Smooth muscle cell (in vitro differentiated cells): ENCODE measurements around the gene RPLP2. TPM values are rescaled to one million over a fixed set of nuclear protein-coding genes. Genes with fewer than 3 reads are reported as not detected.
A peak's percentile ranks its signal among the peaks of the same experiment; 100 is the strongest.

Experiments
- DNase-seq: peaks from one replicate; lab custom pipeline; 2025; ENCODE audit not compliant: unreplicated experiment; lab: John Stamatoyannopoulos, UW
- H2AFZ ChIP-seq: fragments of 200-600 bp; sonication (generic); 2 replicates; pipeline ENCODE4 v1.6.0; 2016; ENCODE audit warnings: antibody characterized with exemption, low read depth, mild to moderate bottlenecking
- H3F3A ChIP-seq: fragments of 200-600 bp; sonication (generic); 2 replicates; pipeline ENCODE4 v1.6.0; 2017; ENCODE audit warnings: antibody characterized with exemption, low read depth
- H3K27ac ChIP-seq: fragments of 200-600 bp; sonication (generic); 2 replicates; pipeline ENCODE4 v1.5.1; 2016; ENCODE audit warnings: low read depth, mild to moderate bottlenecking
- H3K27me3 ChIP-seq: fragments of 200-600 bp; sonication (generic); 2 replicates; pipeline ENCODE4 v1.6.1; 2016; ENCODE audit warnings: low read depth, mild to moderate bottlenecking
- H3K36me3 ChIP-seq: fragments of 200-600 bp; sonication (generic); 2 replicates; pipeline ENCODE4 v1.5.1; 2016; ENCODE audit warnings: low read depth
- H3K4me1 ChIP-seq: fragments of 200-600 bp; sonication (generic); 2 replicates; pipeline ENCODE4 v1.5.1; 2016; ENCODE audit warnings: low read depth
- H3K4me2 ChIP-seq: fragments of 200-600 bp; sonication (generic); 2 replicates; pipeline ENCODE4 v1.6.0; 2016; ENCODE audit warnings: mild to moderate bottlenecking
- H3K4me3 ChIP-seq: fragments of 200-600 bp; sonication (generic); 2 replicates; pipeline ENCODE4 v1.5.1; 2016; ENCODE audit warnings: mild to moderate bottlenecking
- H3K79me2 ChIP-seq: fragments of 200-600 bp; sonication (generic); 2 replicates; pipeline ENCODE4 v1.6.0; 2016; ENCODE audit warnings: low read depth, mild to moderate bottlenecking
- H3K9ac ChIP-seq: fragments of 200-600 bp; sonication (generic); 2 replicates; pipeline ENCODE4 v1.6.0; 2016; ENCODE audit warnings: low read depth
- H3K9me3 ChIP-seq: fragments of 200-600 bp; sonication (generic); replicated peaks from 2 replicates; pipeline ENCODE4 v1.5.1; 2016; ENCODE audit warnings: low read depth
- H4K20me1 ChIP-seq: fragments of 200-600 bp; sonication (generic); 2 replicates; pipeline ENCODE4 v1.6.0; 2016; ENCODE audit warnings: low read depth
- CTCF ChIP-seq: fragments of 200-600 bp; sonication (generic); IDR thresholded peaks from 2 replicates; pipeline ENCODE4 v1.5.1; 2017; ENCODE audit warnings: borderline replicate concordance, mild to moderate bottlenecking, antibody characterized with exemption; ENCODE audit not compliant: insufficient read depth, poor library complexity, severe bottlenecking
- WGBS: methylation state at CpG from one replicate; pipeline ENCODE4 v1.1.7; 2016; ENCODE audit warnings: low lambda C conversion rate; 5-methylcytosine and 5-hydroxymethylcytosine counted together
- polyA plus RNA-seq: library from polyadenylated mRNA; unstranded; fragments of >200 nt; fragmentation: Nextera tagmentation; extraction: Ambion mirVana; gene quantifications from 2 replicates; pipeline ENCODE4 v1.2.1, GENCODE V29; 2016
- total RNA-seq: library from RNA; depleted of rRNA; stranded (reverse); fragments of >200 nt; gene quantifications from 2 replicates; pipeline ENCODE4 v1.2.3, GENCODE V29; 2014

Gene RPLP2
- total and polyA plus RNA-seq, 2 experiments from 2014 or later, result 472 to 622 TPM

- DNase-seq, result no peak
- no peak overlapping the region for H3K9ac ChIP-seq
- peak overlapping the region; percentile 76 for H3K4me3 ChIP-seq
- H3K79me2 ChIP-seq, result peaks cover 16% of the 10 kb centered on the region
- H3K4me1 ChIP-seq, result peaks cover 16% of the 10 kb centered on the region
- no peak overlapping the region for H2AFZ ChIP-seq
- no peaks in the 10 kb centered on the region for H3K9me3 ChIP-seq
- no peak for TF ChIP-seq CTCF
- peak overlapping the region; percentile 98 for H3K4me2 ChIP-seq
- no peaks in the 10 kb centered on the region for H4K20me1 ChIP-seq
- H3K27ac ChIP-seq, result no peak overlapping the region
- 44% methylated on average over 16 of the region's 18 CpGs for WGBS
- no peaks in the 10 kb centered on the region for H3F3A ChIP-seq
- no peaks in the 10 kb centered on the region for H3K36me3 ChIP-seq
- no peaks in the 10 kb centered on the region for H3K27me3 ChIP-seq
These were observed 5.2 kb upstream of the RPLP2 start for GRCh38 chr11:804599-804964.

- Histone ChIP-seq H4K20me1 (peaks cover 35% of the 10 kb centered on the region), H3K4me3 (peak overlapping the region; percentile 95), H3K4me1 (peaks cover 25% of the 10 kb centered on the region), H2AFZ (peak overlapping the region; percentile 36), H3K9ac (peak overlapping the region; percentile 98), H3F3A (peaks cover 11% of the 10 kb centered on the region), H3K4me2 (peak overlapping the region; percentile 99), H3K36me3 (no peaks in the 10 kb centered on the region), H3K27ac (peak overlapping the region; percentile 98), H3K27me3 (no peaks in the 10 kb centered on the region), H3K9me3 (no peaks in the 10 kb centered on the region), H3K79me2 (peaks cover 38% of the 10 kb centered on the region)
- WGBS, result 35% methylated on average over 36 of the region's 36 CpGs
- DNase-seq, result no peak
- no peak for TF ChIP-seq CTCF
These were observed 1.1 kb upstream of the RPLP2 start for GRCh38 chr11:808427-809286.

- H3F3A ChIP-seq, result peaks cover 11% of the 10 kb centered on the region
- no peak for TF ChIP-seq CTCF
- H4K20me1 ChIP-seq, result peaks cover 35% of the 10 kb centered on the region
- peak overlapping the region; percentile 98 for H3K9ac ChIP-seq
- no peaks in the 10 kb centered on the region for H3K9me3 ChIP-seq
- WGBS, result under 1% methylated on average over 41 of the region's 55 CpGs
- H3K36me3 ChIP-seq, result no peaks in the 10 kb centered on the region
- no peaks in the 10 kb centered on the region for H3K27me3 ChIP-seq
- H3K4me3 ChIP-seq, result peak overlapping the region; percentile 95
- H3K79me2 ChIP-seq, result peaks cover 38% of the 10 kb centered on the region
- peak overlapping the region; percentile 99 for H3K4me2 ChIP-seq
- H3K4me1 ChIP-seq, result peaks cover 15% of the 10 kb centered on the region
- peak overlapping the region; percentile 98 for H3K27ac ChIP-seq
- H2AFZ ChIP-seq, result no peak overlapping the region
- DNase-seq, result no peak
These were observed 337 bp downstream of the RPLP2 start for GRCh38 chr11:810040-810567.
